Measurements from ENCODE around the gene HSCB.
"Not testable (repeated sequence)": the region's sequence is repeated elsewhere in the genome, so short reads cannot be mapped to it uniquely, and the experiment has no call there.

HSCB gene

DNA sequence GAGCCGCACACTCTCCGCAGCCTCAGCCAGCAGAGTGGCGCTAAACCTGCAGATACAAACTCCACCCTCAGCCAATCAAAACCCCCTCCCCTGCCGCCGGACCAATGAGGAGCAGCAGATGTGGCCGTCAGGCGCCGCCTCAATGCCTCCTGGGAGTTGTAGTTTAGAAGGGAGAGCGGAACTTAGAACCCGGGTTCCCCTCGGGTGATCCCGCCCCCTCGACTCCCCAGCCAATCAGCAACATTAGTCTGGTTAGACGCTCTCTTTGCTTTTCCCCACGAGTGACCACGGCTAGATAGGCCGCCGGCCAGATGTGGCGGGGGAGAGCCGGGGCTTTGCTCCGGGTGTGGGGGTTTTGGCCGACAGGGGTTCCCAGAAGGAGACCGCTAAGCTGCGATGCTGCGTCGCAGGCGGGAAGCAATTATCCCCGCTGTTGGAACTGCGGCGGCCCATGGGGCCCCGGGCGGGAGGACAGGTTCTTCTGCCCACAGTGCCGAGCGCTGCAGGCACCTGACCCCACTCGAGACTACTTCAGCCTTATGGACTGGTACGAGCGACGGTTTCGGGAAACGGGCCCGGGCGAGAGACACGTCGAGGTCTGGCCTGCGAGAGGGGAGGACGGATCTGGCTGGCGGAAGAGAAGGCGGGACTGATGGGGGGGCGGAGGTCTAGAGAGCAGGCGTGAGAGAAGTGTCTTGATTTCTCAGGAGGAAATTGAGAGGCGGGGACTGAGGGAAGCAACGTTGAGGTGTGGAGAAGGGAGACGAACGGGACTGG is at the start of gene HSCB, which contains the start of gene CHEK2:
TSS of gene HSCB (plus strand) at position 255 of the 777 bp plus-strand sequence. CDS start at position 312, 57 bp downstream.
TSS of gene CHEK2 (minus strand) at position 36 of the 777 bp plus-strand sequence. CDS start 7,099 bp downstream, outside the sequence.
- DNase-seq = peak; percentile 98

DNA sequence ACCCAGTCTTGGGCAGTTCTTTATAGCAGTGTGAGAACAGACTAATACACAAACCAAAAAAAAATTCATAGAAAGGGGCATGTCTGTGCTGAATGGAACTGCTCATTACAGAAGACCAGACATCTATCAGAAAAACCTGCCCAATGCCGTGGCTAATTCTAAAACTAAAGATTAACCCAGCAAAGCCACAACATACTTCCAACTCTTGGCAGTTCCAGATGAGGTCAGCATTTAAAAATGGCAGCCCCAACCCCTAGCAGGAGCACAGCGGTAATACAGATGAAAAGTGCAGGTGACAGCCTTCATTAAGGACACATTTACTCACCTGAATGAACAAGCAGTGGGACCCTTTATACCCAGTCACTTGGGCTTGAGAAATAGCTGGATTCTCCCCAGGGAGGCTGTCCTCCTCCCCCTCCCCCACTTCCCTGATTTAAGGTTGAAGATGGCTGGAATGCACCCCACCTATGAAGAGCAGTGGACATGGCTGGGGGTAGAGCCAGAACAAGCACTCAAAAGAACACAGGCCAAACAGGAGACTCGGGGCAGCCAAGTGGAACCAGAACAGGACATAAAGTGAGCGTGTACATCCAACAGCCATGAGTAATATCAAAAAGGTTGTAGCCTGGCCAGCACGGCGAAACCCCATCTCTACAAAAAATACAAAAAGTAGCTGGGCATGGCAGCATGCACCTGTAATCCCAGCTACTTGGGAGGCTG is 48.6 kb upstream of the HSCB start:
- not testable (repeated sequence) for DNase-seq

DNA sequence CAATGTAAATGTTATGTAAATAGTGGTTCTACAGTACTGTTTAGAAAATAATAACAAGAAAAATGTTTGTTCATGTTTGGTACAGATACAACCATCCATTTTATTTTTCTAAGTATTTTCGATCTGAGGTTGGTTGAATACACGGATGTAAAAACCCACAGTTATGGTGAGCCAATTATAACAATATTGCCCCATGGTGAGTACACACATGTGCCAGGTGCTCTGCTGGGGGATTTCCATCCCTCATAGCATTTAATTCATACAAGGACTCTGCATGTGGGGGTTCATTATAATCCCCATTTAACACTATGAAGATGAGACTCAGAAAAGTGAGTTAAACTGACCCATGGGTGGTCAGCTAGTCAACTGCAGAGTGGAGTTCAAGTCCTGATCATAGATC is 38.9 kb upstream of the HSCB start:
- DNase-seq = no peak

DNA sequence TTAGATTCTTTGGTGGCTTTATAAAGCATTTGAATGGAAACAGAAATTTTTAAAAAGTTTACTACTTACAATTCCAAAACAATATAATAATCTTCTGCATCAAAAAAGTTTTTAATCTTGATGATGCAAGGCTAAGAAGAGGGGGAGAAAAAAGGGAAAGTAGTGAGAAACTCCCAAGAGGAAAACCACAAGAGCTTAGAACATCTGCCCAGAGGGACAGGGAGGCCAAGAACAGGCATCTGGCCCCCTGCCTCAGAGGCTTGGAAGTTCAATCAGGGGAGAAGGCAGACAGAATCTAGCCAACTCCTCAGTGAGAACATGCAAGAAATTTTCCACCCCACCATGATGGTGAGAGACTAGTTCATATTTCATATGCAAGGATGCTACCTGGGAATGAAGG is 38.4 kb upstream of the HSCB start:
- no peak for DNase-seq

DNA sequence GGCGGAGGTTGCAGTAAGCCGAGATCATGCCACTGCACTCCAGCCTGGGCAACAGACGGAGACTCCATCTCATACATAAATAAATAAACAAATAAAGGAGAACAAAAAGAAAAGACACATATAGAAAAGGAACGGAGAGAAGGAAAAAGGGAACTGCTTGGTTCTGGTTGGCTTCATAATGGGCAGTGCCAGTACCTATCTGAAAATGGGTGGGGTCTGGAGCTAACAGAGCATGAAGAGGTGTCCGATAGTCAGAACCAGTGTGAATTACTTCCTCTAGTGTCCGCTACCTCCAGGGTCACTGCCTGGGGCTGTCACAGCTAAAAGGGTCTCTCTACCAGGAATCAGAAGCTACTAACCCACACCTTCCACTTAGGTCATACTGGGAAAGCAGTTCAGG is 35.0 kb upstream of the HSCB start:
- DNase-seq = no peak

DNA sequence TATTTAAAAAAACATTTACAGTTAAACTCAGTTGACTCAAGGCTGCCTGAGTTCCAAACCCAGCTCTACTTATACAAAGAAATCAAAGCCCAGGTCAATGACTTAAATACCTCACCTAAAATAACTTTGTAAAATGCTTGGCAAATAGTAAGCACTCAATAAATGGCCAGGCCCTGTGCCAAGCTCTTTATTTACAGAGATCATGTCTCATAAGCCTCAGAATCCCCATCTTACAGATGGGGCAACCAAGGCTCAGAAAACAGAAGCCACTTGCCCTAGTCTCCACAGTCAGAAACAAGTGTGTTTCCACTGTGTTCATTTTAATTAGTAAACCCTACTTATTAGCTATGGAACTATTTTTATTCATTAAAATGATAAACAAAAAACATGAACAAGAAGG is 31.7 kb upstream of the HSCB start:
- no peak for DNase-seq

- DNase-seq = no peak
These were observed 31.2 kb upstream of the HSCB start for GRCh38 chr22:28710576-28711191.

DNA sequence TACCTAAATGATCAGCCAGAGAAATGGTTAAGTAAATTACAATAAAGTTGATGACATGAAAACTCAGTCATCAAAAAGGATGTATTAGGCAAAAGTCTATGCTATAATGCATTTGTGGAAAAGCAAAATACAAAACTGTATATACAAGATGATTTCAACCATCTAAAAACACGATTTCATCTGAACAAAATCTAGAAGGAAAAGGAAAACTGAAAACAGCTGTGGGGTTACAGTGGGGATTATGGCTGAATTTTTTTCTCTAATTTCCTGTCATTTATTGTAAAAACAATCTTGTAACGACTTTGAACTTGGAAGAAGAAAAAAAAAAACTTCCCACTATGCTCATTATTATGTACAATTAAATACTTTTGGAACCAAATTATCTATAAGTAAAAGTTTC is 30.5 kb upstream of the HSCB start:
- no peak for DNase-seq

GRCh38 chr22:28711820-28712777 is 29.7 kb upstream of the HSCB start:
- DNase-seq = no peak

GRCh38 chr22:28714043-28714628 is 27.7 kb upstream of the HSCB start:
- DNase-seq = no peak

DNA sequence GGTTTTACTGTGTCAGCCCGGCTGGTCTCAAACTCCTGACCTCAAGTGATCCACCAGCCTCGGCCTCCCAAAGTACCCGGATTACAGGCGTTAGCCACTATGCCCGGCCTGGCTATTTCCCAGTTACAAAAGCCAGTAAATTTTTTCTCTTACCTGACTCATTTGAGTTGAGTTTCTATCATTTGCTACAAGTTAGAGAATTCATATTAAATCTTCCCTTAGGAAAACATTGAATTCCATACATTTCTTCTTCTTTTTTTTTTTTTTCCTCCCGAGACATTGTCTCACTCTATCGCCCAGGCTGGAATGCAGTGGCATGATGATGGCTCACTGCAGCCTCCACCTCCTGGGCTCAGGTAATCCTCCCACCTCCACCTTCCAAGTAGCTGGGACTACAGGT is 26.2 kb upstream of the HSCB start:
- DNase-seq = no peak

- DNase-seq = no peak
These were observed 25.2 kb upstream of the HSCB start for GRCh38 chr22:28716686-28717085.

GRCh38 chr22:28718044-28718443 is 23.8 kb upstream of the HSCB start:
- no peak for DNase-seq

DNA sequence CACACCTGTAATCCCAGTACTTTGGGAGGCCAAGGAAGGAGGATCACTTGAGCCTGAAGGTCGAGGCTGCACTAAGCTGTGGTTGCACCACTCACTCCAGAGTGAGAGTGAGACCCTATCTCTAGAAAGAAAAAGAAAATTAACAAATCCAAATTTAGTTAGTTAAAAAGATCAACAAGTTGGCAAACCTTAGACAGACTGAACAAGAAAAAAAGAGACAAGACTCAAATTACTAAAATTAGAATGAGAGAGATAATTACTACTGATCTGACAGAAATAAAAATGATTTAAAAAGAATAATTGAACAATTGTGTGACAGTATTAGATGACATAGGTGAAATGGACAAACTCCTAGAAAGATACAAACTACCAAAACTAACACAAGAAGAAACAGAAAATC is 13.8 kb upstream of the HSCB start:
- no peak for DNase-seq

GRCh38 chr22:28728621-28729313 is 13.1 kb upstream of the HSCB start:
- no peak for DNase-seq

DNA sequence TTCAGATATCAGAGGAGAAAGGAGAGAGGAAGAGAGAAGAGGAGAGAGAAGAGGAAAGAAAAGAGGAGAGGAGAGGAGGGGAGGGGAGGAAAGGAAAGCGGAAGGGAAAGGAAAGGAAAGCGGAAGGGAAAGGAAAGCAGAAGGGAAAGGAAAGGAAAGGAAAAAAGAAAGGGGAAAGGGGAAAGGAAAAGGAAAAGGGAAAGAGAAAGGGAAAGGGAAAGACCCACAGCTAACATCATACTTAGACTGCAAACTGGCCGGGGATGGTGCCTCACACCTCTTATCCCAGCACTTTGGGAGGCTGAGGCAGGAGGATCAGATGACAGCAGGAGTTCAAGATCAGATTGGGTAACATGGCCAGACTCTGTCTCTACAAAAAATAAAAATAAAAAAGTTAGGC is 11.7 kb upstream of the HSCB start:
- no peak for DNase-seq

DNA sequence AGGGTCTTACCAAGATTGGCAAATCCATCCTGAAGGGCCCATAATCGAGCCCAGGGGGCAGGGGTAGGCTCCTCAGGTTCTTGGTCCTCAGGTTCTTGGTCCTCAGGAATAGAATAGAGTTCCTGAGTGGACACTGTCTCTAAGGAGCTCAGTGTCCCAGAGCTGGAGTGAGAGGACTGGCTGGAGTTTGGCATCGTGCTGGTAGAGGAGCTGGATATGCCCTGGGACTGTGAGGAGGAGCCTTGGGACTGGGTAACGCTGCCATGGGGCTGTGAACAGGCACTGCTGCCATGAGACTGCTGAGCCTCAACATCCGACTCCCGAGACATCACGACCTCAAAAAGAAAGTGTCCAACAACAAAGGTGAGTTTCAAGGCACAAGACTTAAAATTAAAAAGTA is 7.4 kb upstream of the HSCB start:
- no peak for DNase-seq

DNA sequence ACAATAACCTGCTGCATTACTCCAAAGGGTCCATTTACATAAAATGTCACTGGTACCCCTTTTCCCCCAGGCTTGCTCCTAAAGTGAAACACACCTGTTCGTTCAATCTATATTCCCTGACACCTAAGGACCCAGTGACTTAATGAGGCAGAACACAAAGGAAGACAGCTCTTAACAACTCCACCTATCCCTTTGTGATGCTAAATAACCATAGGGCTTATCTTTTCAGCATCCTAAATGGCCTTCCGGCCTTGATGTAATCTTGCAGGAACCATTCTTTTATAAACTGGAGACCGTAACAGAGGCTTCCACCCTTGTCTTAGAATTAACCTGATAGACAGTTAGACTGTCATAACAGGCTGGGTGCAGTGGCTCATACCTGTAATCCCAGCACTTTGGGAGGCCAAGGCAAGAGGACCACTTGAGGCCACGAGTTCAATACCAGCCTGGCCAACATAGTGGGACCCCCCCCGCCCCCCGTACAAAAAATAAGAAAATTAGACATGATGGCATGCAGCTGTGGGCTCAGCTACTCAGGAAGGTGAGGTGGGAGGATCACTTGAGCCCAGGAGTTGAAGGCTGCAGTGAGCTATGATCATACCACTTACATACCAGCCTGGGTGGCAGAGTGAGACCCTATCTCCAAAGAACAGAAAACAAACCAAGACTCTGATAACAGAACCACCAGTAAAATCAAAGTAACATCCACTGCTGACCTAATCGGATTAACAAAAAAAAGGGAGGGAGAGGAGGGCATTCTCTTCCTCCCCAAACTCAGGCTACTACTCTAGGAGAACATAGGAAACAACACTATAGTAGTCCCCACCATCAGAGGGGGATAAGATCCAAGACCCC is 5.3 kb upstream of the HSCB start:
- DNase-seq = no peak

DNA sequence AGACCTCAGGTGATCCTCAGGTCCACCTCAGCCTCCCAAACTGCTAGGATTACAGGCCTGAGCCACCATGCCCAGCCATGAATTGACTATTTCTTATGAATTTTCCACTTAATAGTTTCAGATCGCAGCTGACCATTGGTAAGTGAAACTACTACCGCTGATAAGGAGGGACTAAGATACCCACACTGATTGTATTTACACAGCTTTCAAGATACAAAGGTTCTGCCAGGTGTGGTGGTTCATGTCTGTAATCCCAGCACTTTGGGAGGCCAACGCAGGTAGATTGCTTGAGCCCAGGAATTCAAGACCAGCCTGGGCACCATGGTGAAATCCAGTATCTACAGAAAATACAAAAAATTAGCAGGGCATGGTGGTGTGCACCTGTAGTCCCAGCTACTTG is 4.1 kb upstream of the HSCB start:
- no peak for DNase-seq

DNA sequence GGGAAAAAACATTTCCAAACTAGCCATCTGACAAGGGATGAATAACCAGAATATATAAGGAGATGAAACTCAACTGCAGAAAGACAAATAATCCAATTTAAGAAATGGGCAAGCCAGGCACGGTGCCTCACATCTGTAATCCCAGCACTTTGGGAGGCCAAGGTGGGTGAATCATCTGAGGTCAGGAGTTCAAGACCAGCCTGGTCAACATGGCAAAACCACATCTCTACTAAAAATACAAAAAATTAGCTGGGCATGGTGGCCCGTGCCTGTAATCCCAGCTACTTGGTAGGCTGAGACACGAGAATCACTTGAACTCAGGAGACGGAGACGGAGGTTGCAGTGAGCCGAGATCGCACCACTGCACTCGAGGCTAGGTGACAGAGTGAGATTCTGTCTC is 3.0 kb upstream of the HSCB start:
- DNase-seq = not testable (repeated sequence)
